Mucosa of descending colon (tissue), 3 donors: ENCODE results near the gene TCAP. TPM values are rescaled to one million over a fixed set of nuclear protein-coding genes. Genes with fewer than 3 reads are reported as not detected.

Source experiments
- ATAC-seq: fragments of 200-7000 bp; cut with Tn5 transposase; one replicate; pipeline ENCODE4 v1.9.1; 2020; ENCODE audit warnings: mild to moderate bottlenecking, moderate library complexity
- DNase-seq, 3 donors: peaks; one replicate each; pipeline ENCODE4 v3.0.0-alpha.2; 2020
- H3K36me3 ChIP-seq: fragments of 200-600 bp; one replicate; pipeline ENCODE4 v1.8.0; 2021; ENCODE audit warnings: low read depth, mild to moderate bottlenecking
- H3K4me1 ChIP-seq: fragments of 200-600 bp; one replicate; pipeline ENCODE4 v1.8.0; 2021; ENCODE audit warnings: low read depth, mild to moderate bottlenecking
- H3K4me3 ChIP-seq: fragments of 200-600 bp; one replicate; pipeline ENCODE4 v1.8.0; 2021; ENCODE audit warnings: mild to moderate bottlenecking
- H3K9me3 ChIP-seq: fragments of 200-600 bp; one replicate; pipeline ENCODE4 v1.8.0; 2021; ENCODE audit warnings: mild to moderate bottlenecking
- CTCF ChIP-seq: fragments of 200-600 bp; IDR thresholded peaks from one replicate; pipeline ENCODE4 v1.8.0; 2022; ENCODE audit warnings: antibody characterized with exemption, mild to moderate bottlenecking
- intact Hi-C, 2 donors: fragments of 100-400 bp; cut with DNase I in 1 of 2; cut with micrococcal nuclease in 1 of 2; formaldehyde crosslinking; loops; one replicate each; pipeline versions ENCODE4 v1.11.0 to v1.11.1; 2022; cut with DNase I, micrococcal nuclease
- total RNA-seq, 3 donors: library from RNA; stranded (reverse); fragmentation: NEBNext Ultra II Directional in 2 of 3; extraction: Animal tissue kit (Norgen Biotek cat#: 25700) in 2 of 3; gene quantifications; one replicate each; pipeline versions ENCODE4 v1.2.1 to v1.2.4, GENCODE V29; 2021 to 2023
- donor health status: DM: no; HTN: no; CAD: no; lungs with moderate emphysema.
- donor health status: DM: no; HTN: no; CAD: no.
- donor health status: DM: no; HTN: yes; CAD: no.

The TCAP gene
- total RNA-seq, 3 donors from 2014 or later = 0.96 to 3.4 (median 1.5) TPM

- ATAC-seq (peak; percentile 82), DNase-seq (peak; percentile 85 to 87 (median 87))
- intact Hi-C loops = no loop called here
- no peaks in the 10 kb centered on the region for H3K36me3 ChIP-seq
- TF ChIP-seq CTCF = no peak
- peaks cover 35% of the 10 kb centered on the region for H3K4me1 ChIP-seq
- peak within 1 kb of the TSS; percentile 92 for H3K4me3 ChIP-seq
- no peaks in the 10 kb centered on the region for H3K9me3 ChIP-seq
These were observed 34.6 kb downstream of the TCAP start, which contains the start of gene ERBB2 for GRCh38 chr17:39699818-39700147. TSS of gene ERBB2 (plus strand) at chr17:39700064. CDS start at chr17:39700239, 175 bp downstream.

- peak in 2 of 3 donors; percentile 47 to 59 for DNase-seq
- Histone ChIP-seq H3K36me3 (no peaks in the 10 kb centered on the region), H3K4me1 (peaks cover 40% of the 10 kb centered on the region), H3K4me3 (peak overlapping the region; percentile 92), H3K9me3 (no peaks in the 10 kb centered on the region)
- ATAC-seq = peak; percentile 47
- intact Hi-C loops = no loop called here
- TF ChIP-seq CTCF = no peak
These were observed 35.2 kb downstream of the TCAP start for GRCh38 chr17:39700148-39700987.

- H3K4me1 ChIP-seq = peaks cover 49% of the 10 kb centered on the region
- peak overlapping the region; percentile 92 for H3K4me3 ChIP-seq
- peak in 2 of 3 donors; percentile 75 to 90 for DNase-seq
- no peaks in the 10 kb centered on the region for H3K9me3 ChIP-seq
- peak; percentile 70 for ATAC-seq
- H3K36me3 ChIP-seq = no peaks in the 10 kb centered on the region
- TF ChIP-seq CTCF = no peak
- intact Hi-C loops = no loop called here
These were observed 36.0 kb downstream of the TCAP start for GRCh38 chr17:39701012-39701783.

GRCh38 chr17:39701784-39702422, 36.8 kb downstream of the TCAP start:
- intact Hi-C loops = no loop called here
- DNase-seq = no peak
- no peak for TF ChIP-seq CTCF
- Histone ChIP-seq H3K9me3 (no peaks in the 10 kb centered on the region), H3K4me1 (peaks cover 56% of the 10 kb centered on the region), H3K36me3 (no peaks in the 10 kb centered on the region), H3K4me3 (no peak overlapping the region)
- no peak for ATAC-seq
